K562 (cell line): ENCODE data around the gene SYCP2. TPM values are rescaled to one million over a fixed set of nuclear protein-coding genes. Genes with fewer than 3 reads are reported as not detected.
A peak's percentile ranks its signal among the peaks of the same experiment; 100 is the strongest.

Experiments used
- AFF1 ChIP-seq, 2 experiments: fragments of 450-650 bp; IDR thresholded peaks; 2 replicates each; pipeline ENCODE4 v1.6.1; 2018; ENCODE audit warnings: mild to moderate bottlenecking in 2 of 2, low read depth in 1 of 2; ENCODE audit not compliant: partially characterized antibody in 2 of 2
- AFF4 ChIP-seq: sonication (generic); formaldehyde crosslinking; IDR thresholded peaks from 2 replicates; pipeline ENCODE4 v1.8.0; 2023; ENCODE audit warnings: mild to moderate bottlenecking, missing genetic modification reagents
- GABPA ChIP-seq: fragments of 200-800 bp; sonication (Bioruptor generic); conservative IDR thresholded peaks from 2 replicates; pipeline ENCODE4 v1.6.1; 2016; ENCODE audit warnings: low read depth, missing genetic modification characterization, missing compliant biosample characterization
- HIVEP1 ChIP-seq: fragments of 250-450 bp; sonication (Bioruptor Pico); IDR thresholded peaks from 2 replicates; pipeline ENCODE4 v1.4.0; 2020; ENCODE audit warnings: mild to moderate bottlenecking
- NR2C1 ChIP-seq, 2 experiments: fragments of 450-650 bp; IDR thresholded peaks; 2 replicates each; pipeline ENCODE4 v1.6.1; 2017; ENCODE audit warnings: mild to moderate bottlenecking in 2 of 2, antibody characterized with exemption in 1 of 2, inconsistent platforms in 1 of 2, missing compliant biosample characterization in 1 of 2, missing genetic modification characterization in 1 of 2
- SAFB2 ChIP-seq: fragments of 200-400 bp; formaldehyde crosslinking; IDR thresholded peaks from 2 replicates; pipeline ENCODE4 v1.6.1; 2018; ENCODE audit warnings: borderline replicate concordance, low read length, low read depth, moderate library complexity; ENCODE audit not compliant: severe bottlenecking
- SNIP1 ChIP-seq: fragments of 450-650 bp; IDR thresholded peaks from 2 replicates; pipeline ENCODE4 v1.7.1; 2017; ENCODE audit warnings: low read depth, mild to moderate bottlenecking
- ZBTB34 ChIP-seq: fragments of 250-450 bp; sonication (Bioruptor Pico); IDR thresholded peaks from 2 replicates; pipeline ENCODE4 v1.8.0; 2021; ENCODE audit warnings: mild to moderate bottlenecking, moderate library complexity
- ZNF592 ChIP-seq: fragments of 450-650 bp; IDR thresholded peaks from 2 replicates; pipeline ENCODE4 v1.6.1; 2017; ENCODE audit warnings: antibody characterized with exemption, mild to moderate bottlenecking
- polyA plus RNA-seq, 8 experiments: library from polyadenylated mRNA; depleted of rRNA in 4 of 8; stranded (reverse) in 5 of 8; unstranded in 3 of 8; fragments of >200 nt; fragmentation: Nextera tagmentation in 2 of 8; fragmentation: Illumina TruSeq in 1 of 8; extraction: Ambion mirVana in 2 of 8; extraction: Trizol in 1 of 8; gene quantifications; 2 replicates each; pipeline versions ENCODE4 v1.2.1 to v1.2.3, GENCODE V29; 2011 to 2014; ENCODE audit warnings: inconsistent platforms in 1 of 8, missing spikeins in 1 of 8
- total RNA-seq, 7 experiments: library from RNA; depleted of rRNA in 6 of 7; stranded (reverse); fragments of >200 nt in 6 of 7; fragmentation: Illumina TruSeq in 2 of 7; extraction: Trizol in 2 of 7; gene quantifications; 2 replicates each; pipeline versions ENCODE4 v1.2.1 to v1.2.3, GENCODE V29; 2011 to 2021; ENCODE audit warnings: low replicate concordance in 1 of 7

Gene SYCP2
- total and polyA plus RNA-seq, 9 of the 15 experiments (the other 6 are each of a cell fraction or from before 2014, with no cell fraction given) = 0.24 to 1.6 (median 0.67) TPM

DNA sequence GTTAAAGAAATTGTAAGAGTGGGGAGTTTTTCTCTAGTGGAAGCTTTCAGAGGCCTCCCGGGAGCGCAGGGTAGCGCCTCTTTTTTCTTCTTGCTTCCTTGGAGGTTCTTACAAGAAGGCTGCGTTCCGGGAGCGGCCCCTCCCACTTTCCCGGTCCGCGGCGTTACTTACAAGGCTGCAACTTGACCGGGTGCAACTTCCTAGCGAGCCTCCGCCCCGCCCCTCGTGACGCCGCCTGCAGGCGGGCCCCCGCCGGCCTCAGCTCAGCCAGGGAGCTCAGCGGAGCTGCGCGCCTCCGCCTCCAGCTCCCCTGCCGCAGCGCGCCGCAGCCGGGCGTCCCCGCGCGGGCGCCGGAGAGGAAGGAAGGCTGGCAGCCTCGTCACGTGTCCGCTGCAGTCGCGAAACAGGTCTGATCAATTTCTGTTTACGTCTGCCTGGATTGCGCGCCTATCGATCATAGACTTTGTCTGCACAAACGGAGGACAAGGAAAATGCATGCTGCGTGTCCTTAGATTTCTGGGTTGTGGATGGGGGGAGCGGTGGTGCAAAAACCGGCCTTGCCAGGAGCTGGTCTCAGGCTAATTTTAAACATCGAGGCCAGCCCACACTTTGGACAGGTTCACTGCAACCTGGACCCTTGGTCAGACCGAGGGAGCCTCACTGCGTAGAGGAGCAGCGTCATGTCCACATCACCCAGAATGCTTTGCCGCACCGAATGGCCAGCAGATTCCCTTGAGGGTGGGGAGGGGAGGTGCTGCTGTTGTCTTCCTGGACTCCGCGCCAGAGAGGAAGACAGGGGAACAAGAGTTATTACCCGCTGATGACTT lies 6.9 kb upstream of the SYCP2 start, which contains the start of the genes FAM217B and PPP1R3D (continued):
- TF ChIP-seq AFF4 (no peak), ZNF592 (peak; percentile 70; the same call in 1 of the 2 replicates), AFF1 (IDR thresholded peaks at IDR 0.05; ENCODE audit: low read depth in 1 of 2, partially characterized antibody in 2 of 2) (peak in 1 of 2 experiments; percentile 53), GABPA (tag) (peak; percentile 69), NR2C1 (IDR thresholded peaks at IDR 0.05) (no peak), NR2C1 (tag; IDR thresholded peaks at IDR 0.05) (no peak), HIVEP1 (CRISPR knock-in tag) (no peak), ZBTB34 (CRISPR knock-in tag) (no peak), SAFB2 (no peak), SNIP1 (no peak)
